H9 (cell line): ENCODE measurements around the gene FBXO27. TPM values are rescaled to one million over a fixed set of nuclear protein-coding genes. Genes with fewer than 3 reads are reported as not detected.

Experiments
- DNase-seq: peaks from one replicate; pipeline ENCODE4 v3.0.0-alpha.2; 2017
- H2AFZ ChIP-seq: one replicate; pipeline ENCODE4 v1.6.1; 2013; ENCODE audit warnings: mild to moderate bottlenecking, low read length, control low read depth, moderate library complexity
- H2AK5ac ChIP-seq: 2 replicates; pipeline ENCODE4 v1.6.1; 2013; ENCODE audit warnings: low read length, control low read depth, mixed read lengths; ENCODE audit not compliant: insufficient read length
- H2BK120ac ChIP-seq: one replicate; pipeline ENCODE4 v1.6.1; 2013; ENCODE audit warnings: low read depth, mild to moderate bottlenecking, low read length, control low read depth, inconsistent platforms; ENCODE audit not compliant: poor library complexity, severe bottlenecking
- H2BK12ac ChIP-seq: 2 replicates; pipeline ENCODE4 v1.6.1; 2013; ENCODE audit warnings: low read length, control low read depth, mixed read lengths, low read depth; ENCODE audit not compliant: insufficient read length
- H2BK15ac ChIP-seq: 2 replicates; pipeline ENCODE4 v1.6.1; 2013; ENCODE audit warnings: low read depth, low read length, control low read depth
- H2BK20ac ChIP-seq: one replicate; pipeline ENCODE4 v1.6.1; 2013; ENCODE audit warnings: low read depth, mild to moderate bottlenecking, low read length, control low read depth, inconsistent platforms; ENCODE audit not compliant: poor library complexity, severe bottlenecking
- H2BK5ac ChIP-seq: 2 replicates; pipeline ENCODE4 v1.6.1; 2013; ENCODE audit warnings: low read length, control low read depth, mixed read lengths; ENCODE audit not compliant: insufficient read length
- H3K14ac ChIP-seq: 2 replicates; pipeline ENCODE4 v1.6.1; 2013; ENCODE audit warnings: low read length, control low read depth; ENCODE audit not compliant: insufficient read depth
- H3K18ac ChIP-seq: 2 replicates; pipeline ENCODE4 v1.6.1; 2013; ENCODE audit warnings: low read depth, mild to moderate bottlenecking, mixed read lengths, low read length, control low read depth; ENCODE audit not compliant: insufficient read length
- H3K23ac ChIP-seq: 2 replicates; pipeline ENCODE4 v1.6.1; 2013; ENCODE audit warnings: low read length, control low read depth, mixed read lengths, low read depth; ENCODE audit not compliant: insufficient read length
- H3K23me2 ChIP-seq: 2 replicates; pipeline ENCODE4 v1.6.1; 2013; ENCODE audit warnings: low read depth, mild to moderate bottlenecking, mixed read lengths, low read length, control low read depth; ENCODE audit not compliant: insufficient read length, poor library complexity, severe bottlenecking
- H3K27ac ChIP-seq: 2 replicates; pipeline ENCODE4 v1.5.1; 2013; ENCODE audit warnings: low read length, control low read depth, mixed read lengths, low read depth; ENCODE audit not compliant: insufficient read length
- H3K27me3 ChIP-seq: 2 replicates; pipeline ENCODE4 v1.6.1; 2013; ENCODE audit warnings: low read length, control low read depth, inconsistent platforms; ENCODE audit not compliant: insufficient read depth
- H3K4ac ChIP-seq: 2 replicates; pipeline ENCODE4 v1.6.1; 2013; ENCODE audit warnings: low read depth, mild to moderate bottlenecking, control low read depth, inconsistent platforms, low read length, moderate library complexity
- H3K4me1 ChIP-seq: 2 replicates; pipeline ENCODE4 v1.6.1; 2013; ENCODE audit warnings: low read length, control low read depth, inconsistent platforms; ENCODE audit not compliant: insufficient read depth
- H3K4me2 ChIP-seq: 2 replicates; pipeline ENCODE4 v1.6.1; 2013; ENCODE audit warnings: low read length, control low read depth, mixed read lengths; ENCODE audit not compliant: insufficient read length, insufficient read depth
- H3K56ac ChIP-seq: 2 replicates; pipeline ENCODE4 v1.6.1; 2013; ENCODE audit warnings: low read depth, mild to moderate bottlenecking, mixed read lengths, low read length, control low read depth; ENCODE audit not compliant: insufficient read length
- H3K79me1 ChIP-seq: 2 replicates; pipeline ENCODE4 v1.6.1; 2013; ENCODE audit warnings: low read depth, mild to moderate bottlenecking, moderate library complexity, low read length, control low read depth, inconsistent platforms; ENCODE audit not compliant: insufficient read depth, poor library complexity, severe bottlenecking
- H3K79me2 ChIP-seq: 2 replicates; pipeline ENCODE4 v1.6.1; 2013; ENCODE audit warnings: low read length, control low read depth, inconsistent platforms; ENCODE audit not compliant: insufficient read depth
- H3K9ac ChIP-seq: 2 replicates; pipeline ENCODE4 v1.6.1; 2013; ENCODE audit warnings: low read length, control low read depth, mixed read lengths; ENCODE audit not compliant: insufficient read length; ENCODE audit errors: extremely low read depth
- H3K9me3 ChIP-seq: one replicate; pipeline ENCODE4 v1.6.1; 2013; ENCODE audit warnings: low read depth, low read length, inconsistent platforms; ENCODE audit not compliant: control insufficient read depth
- H3T11ph ChIP-seq: one replicate; pipeline ENCODE4 v1.6.1; 2013; ENCODE audit warnings: mild to moderate bottlenecking, low read length, control low read depth, inconsistent platforms
- H4K20me1 ChIP-seq: one replicate; pipeline ENCODE4 v1.6.1; 2013; ENCODE audit not compliant: control insufficient read depth, insufficient read length, insufficient read depth
- H4K5ac ChIP-seq: 2 replicates; pipeline ENCODE4 v1.6.1; 2013; ENCODE audit warnings: low read depth, mild to moderate bottlenecking, mixed read lengths, low read length, control low read depth; ENCODE audit not compliant: insufficient read length
- H4K8ac ChIP-seq: replicated peaks from 2 replicates; pipeline ENCODE4 v1.6.1; 2013; ENCODE audit warnings: low read length, control low read depth, mixed read lengths, low read depth; ENCODE audit not compliant: insufficient read length
- H4K91ac ChIP-seq: 2 replicates; pipeline ENCODE4 v1.6.1; 2013; ENCODE audit warnings: low read depth, mild to moderate bottlenecking, moderate library complexity, mixed read lengths, low read length, control low read depth; ENCODE audit not compliant: insufficient read length
- H3K27ac Mint-ChIP-seq, 3 experiments: 2 replicates in 2 of 3; 3 replicates in 1 of 3; pipeline ENCODE4 v1.8.0; 2020 to 2021; ENCODE audit warnings: mixed read lengths in 3 of 3, mild to moderate bottlenecking in 1 of 3, moderate library complexity in 1 of 3
- H3K27me3 Mint-ChIP-seq: 2 replicates; pipeline ENCODE4 v1.8.0; 2021; ENCODE audit warnings: low read depth, mild to moderate bottlenecking, moderate library complexity, mixed read lengths
- H3K36me3 Mint-ChIP-seq, 3 experiments: 2 replicates in 2 of 3; 3 replicates in 1 of 3; pipeline ENCODE4 v1.8.0; 2020 to 2021; ENCODE audit warnings: low read depth in 3 of 3, mixed read lengths in 3 of 3; ENCODE audit not compliant: insufficient read depth in 1 of 3
- H3K4me1 Mint-ChIP-seq, 2 experiments: 2 replicates each; pipeline ENCODE4 v1.8.0; 2020; ENCODE audit warnings: mixed read lengths in 2 of 2
- H3K4me3 Mint-ChIP-seq, 2 experiments: 2 replicates in 1 of 2; 3 replicates in 1 of 2; pipeline ENCODE4 v1.8.0; 2020 to 2021; ENCODE audit warnings: mild to moderate bottlenecking in 2 of 2, mixed read lengths in 2 of 2, moderate library complexity in 1 of 2
- H3K9me3 Mint-ChIP-seq, 2 experiments: 2 replicates in 1 of 2; 3 replicates in 1 of 2; pipeline ENCODE4 v1.8.0; 2020; ENCODE audit warnings: mild to moderate bottlenecking in 2 of 2, mixed read lengths in 2 of 2, moderate library complexity in 1 of 2
- WGBS: extraction: QIAGEN DNeasy Blood & Tissue Kit; methylation state at CpG from one replicate; pipeline ENCODE4 v1.1.7; 2013; ENCODE audit warnings: missing lambda C conversion rate, low lambda C conversion rate, mixed read lengths; ENCODE audit not compliant: insufficient read length; ENCODE audit errors: extremely low coverage; 5-methylcytosine and 5-hydroxymethylcytosine counted together
- total RNA-seq: library from RNA; stranded (reverse); gene quantifications from 2 replicates; pipeline ENCODE4 v1.2.1, GENCODE V29; 2021
- TF ChIP-seq, protein P1 (sequence below): fragments of 200-600 bp; sonication (generic); conservative IDR thresholded peaks from 3 replicates; pipeline ENCODE4 v1.8.0; 2021; ENCODE audit warnings: antibody characterized with exemption, mild to moderate bottlenecking

Gene FBXO27
- total RNA-seq, 1 experiment from 2014 or later = 14.5 TPM

DNA sequence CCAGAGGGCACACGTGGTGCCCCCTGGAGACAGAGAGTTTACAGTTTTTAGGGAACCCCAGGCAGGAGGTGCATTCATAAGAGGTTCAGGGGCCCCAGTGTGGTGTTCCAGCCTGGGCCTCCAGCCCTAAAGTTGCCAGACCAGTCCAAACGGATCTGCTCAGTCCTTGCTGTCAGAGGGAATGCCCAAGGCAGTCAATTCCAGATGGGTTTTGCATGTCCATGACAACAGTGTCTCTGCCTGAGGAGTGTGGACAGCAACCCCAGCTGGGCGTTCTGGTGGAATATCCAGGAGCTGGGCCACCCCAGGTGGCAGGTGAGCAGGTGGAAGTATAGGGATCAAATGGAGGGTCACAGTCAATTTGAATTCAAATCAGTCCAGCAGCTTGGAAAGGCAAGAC is 25.3 kb downstream of the FBXO27 start:
- Histone ChIP-seq H2AK5ac (no peak overlapping the region), H3K56ac (no peak overlapping the region), H2BK20ac (no peak overlapping the region)

More for the DNA sequence above, 25.3 kb downstream of the FBXO27 start:
- H3K4me1 ChIP-seq = no peaks in the 10 kb centered on the region
- H3K18ac ChIP-seq = no peak overlapping the region
- H3K9ac ChIP-seq = no peak overlapping the region
- Mint-ChIP-seq H3K4me3 (no peak overlapping the region), H3K4me1 (peaks cover 4% of the 10 kb centered on the region in 2 experiments), H3K9me3 (no peaks in the 10 kb centered on the region; a peak in 1 of 5 replicates), H3K27me3 (peaks cover 2% of the 10 kb centered on the region), H3K36me3 (no peaks in the 10 kb centered on the region), H3K27ac (peak overlapping the region in 1 of 3 experiments; percentile 59; a peak in 2 of 7 replicates)
- no peaks in the 10 kb centered on the region for H4K20me1 ChIP-seq
- no peak overlapping the region for H4K91ac ChIP-seq
- no peak overlapping the region for H3K4ac ChIP-seq
- H4K8ac ChIP-seq = no peak overlapping the region
- H2BK15ac ChIP-seq = no peak overlapping the region
- WGBS = no CpG with 5 or more reads among the region's 3 CpGs
- no peak overlapping the region for H2BK120ac ChIP-seq
- H4K5ac ChIP-seq = no peak overlapping the region
- no peak overlapping the region for H3T11ph ChIP-seq
- H3K9me3 ChIP-seq = no peaks in the 10 kb centered on the region
- no peak for DNase-seq
- no peak overlapping the region for H3K4me2 ChIP-seq
- no peaks in the 10 kb centered on the region for H3K79me1 ChIP-seq
- H3K14ac ChIP-seq = no peak overlapping the region; the same call in 1 of the 2 replicates
- H3K27ac ChIP-seq = no peak overlapping the region
- H3K23ac ChIP-seq = no peak overlapping the region
- TF ChIP-seq, protein P1, sequence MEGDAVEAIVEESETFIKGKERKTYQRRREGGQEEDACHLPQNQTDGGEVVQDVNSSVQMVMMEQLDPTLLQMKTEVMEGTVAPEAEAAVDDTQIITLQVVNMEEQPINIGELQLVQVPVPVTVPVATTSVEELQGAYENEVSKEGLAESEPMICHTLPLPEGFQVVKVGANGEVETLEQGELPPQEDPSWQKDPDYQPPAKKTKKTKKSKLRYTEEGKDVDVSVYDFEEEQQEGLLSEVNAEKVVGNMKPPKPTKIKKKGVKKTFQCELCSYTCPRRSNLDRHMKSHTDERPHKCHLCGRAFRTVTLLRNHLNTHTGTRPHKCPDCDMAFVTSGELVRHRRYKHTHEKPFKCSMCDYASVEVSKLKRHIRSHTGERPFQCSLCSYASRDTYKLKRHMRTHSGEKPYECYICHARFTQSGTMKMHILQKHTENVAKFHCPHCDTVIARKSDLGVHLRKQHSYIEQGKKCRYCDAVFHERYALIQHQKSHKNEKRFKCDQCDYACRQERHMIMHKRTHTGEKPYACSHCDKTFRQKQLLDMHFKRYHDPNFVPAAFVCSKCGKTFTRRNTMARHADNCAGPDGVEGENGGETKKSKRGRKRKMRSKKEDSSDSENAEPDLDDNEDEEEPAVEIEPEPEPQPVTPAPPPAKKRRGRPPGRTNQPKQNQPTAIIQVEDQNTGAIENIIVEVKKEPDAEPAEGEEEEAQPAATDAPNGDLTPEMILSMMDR = no peak
- no peak overlapping the region for H2BK5ac ChIP-seq
- H2BK12ac ChIP-seq = no peak overlapping the region
- H3K27me3 ChIP-seq = no peaks in the 10 kb centered on the region
- no peaks in the 10 kb centered on the region for H3K23me2 ChIP-seq
- H2AFZ ChIP-seq = no peak overlapping the region
- no peaks in the 10 kb centered on the region; the same call in 1 of the 2 replicates for H3K79me2 ChIP-seq
